ENCODE data around the gene SREBF2. TPM values are rescaled to one million over a fixed set of nuclear protein-coding genes. Genes with fewer than 3 reads are reported as not detected.
A peak's percentile ranks its signal among the peaks of the same experiment; 100 is the strongest.

Gene SREBF2
- total and polyA plus RNA-seq, 2 of the 8 experiments (the other 6 are each of a cell fraction or from before 2014, with no cell fraction given): 125 to 144 TPM

DNA sequence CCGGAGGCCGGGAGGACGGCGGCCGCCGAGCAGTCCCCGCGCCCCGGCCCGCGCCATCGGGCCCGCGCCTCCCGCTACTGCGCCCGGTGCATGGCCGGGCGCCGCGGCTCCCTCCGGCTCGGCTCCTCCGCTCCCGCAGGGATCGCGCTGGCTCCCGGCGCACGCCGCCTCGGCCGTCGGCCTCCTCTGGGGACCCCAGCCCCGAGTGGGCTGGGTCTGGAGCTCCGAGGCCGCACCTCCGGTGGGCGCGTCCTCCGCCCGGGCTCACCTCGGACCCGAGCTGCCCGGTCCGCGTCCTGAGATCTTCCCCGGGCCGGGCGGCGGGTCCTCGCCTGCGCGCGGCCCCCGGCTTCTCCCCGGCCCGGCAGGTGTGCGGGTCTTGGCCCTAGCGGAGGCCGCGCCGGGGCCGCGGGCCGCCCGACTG, 81.7 kb downstream of the SREBF2 start:
- Histone ChIP-seq H3K9ac (replicated peaks in 1 of 4; ENCODE audit: extremely low read depth in 1 of 4, low read depth in 3 of 4, low read length in 3 of 4) (no peak overlapping the region), H3K4me3 (ENCODE audit: extremely low read depth in 1 of 4, insufficient read depth in 2 of 4, low read depth in 3 of 4, low read length in 4 of 4) (peak overlapping the region; percentile 29 to 65 (median 30); a peak in 7 of 8 replicates)
- no peak for FAIRE-seq

More for the DNA sequence above, 81.7 kb downstream of the SREBF2 start:
- Histone ChIP-seq H3K36me3 (ENCODE audit: control insufficient read depth in 2 of 4, insufficient read depth in 4 of 4, low read length in 3 of 4) (peaks cover 0 to 16% (median 0%) of the 10 kb centered on the region in 4 experiments; a peak in 1 of 8 replicates), H3K23me2 (ENCODE audit: low read depth, low read length) (peaks cover 11% of the 10 kb centered on the region; the same call in 1 of the 2 replicates), H2BK5ac (ENCODE audit: low read depth, low read length) (no peak overlapping the region), H3K79me1 (ENCODE audit: low read depth, low read length) (no peaks in the 10 kb centered on the region), H3K18ac (ENCODE audit: extremely low read depth, low read length) (no peak overlapping the region), H3K27ac (ENCODE audit: low read depth, low read length) (no peak overlapping the region), H2AFZ (ENCODE audit: low read length) (no peak overlapping the region), H3K4me2 (ENCODE audit: insufficient read depth in 1 of 2, low read depth in 2 of 2, low read length in 2 of 2) (peak overlapping the region; percentile 68 to 95), H4K5ac (ENCODE audit: insufficient read length, low read depth, low read length) (no peak overlapping the region), H2BK12ac (ENCODE audit: low read depth, low read length) (no peak overlapping the region), H3K14ac (ENCODE audit: insufficient read length) (no peak overlapping the region), H3K23ac (ENCODE audit: insufficient read length) (no peak overlapping the region), H3K9me3 (ENCODE audit: insufficient read depth in 2 of 2, low read depth in 1 of 2, low read length in 1 of 2) (no peaks in the 10 kb centered on the region; a peak in 1 of 4 replicates), H3K56ac (replicated peaks; ENCODE audit: insufficient read length, low read depth, low read length) (no peak overlapping the region), H3K79me2 (ENCODE audit: control insufficient read depth in 1 of 2, insufficient read depth in 2 of 2, low read length in 2 of 2) (no peaks in the 10 kb centered on the region), H2BK120ac (replicated peaks; ENCODE audit: low read depth, low read length) (no peak overlapping the region), H3K4me1 (replicated peaks in 1 of 4; ENCODE audit: control insufficient read depth in 3 of 4, insufficient read depth in 4 of 4, low read length in 3 of 4) (peaks cover 0 to 17% (median 13%) of the 10 kb centered on the region in 4 experiments; a peak in 6 of 7 replicates), H2BK20ac (ENCODE audit: low read length) (no peak overlapping the region), H3K27me3 (replicated peaks in 1 of 4; ENCODE audit: control insufficient read depth in 3 of 4, extremely low read depth in 1 of 4, insufficient read depth in 3 of 4, low read length in 3 of 4) (peaks cover 73 to 100% (median 96%) of the 10 kb centered on the region in 4 experiments), H3K4ac (replicated peaks; ENCODE audit: insufficient read length, low read depth, low read length) (no peak overlapping the region), H2BK15ac (ENCODE audit: low read length) (no peak overlapping the region), H4K8ac (ENCODE audit: extremely low read depth, insufficient read depth, low read length) (no peak overlapping the region; the same call in 1 of the 2 replicates), H4K20me1 (replicated peaks in 1 of 2; ENCODE audit: control insufficient read depth in 1 of 2, insufficient read depth in 2 of 2, low read length in 2 of 2) (peaks cover 13 to 24% of the 10 kb centered on the region in 2 experiments), H4K91ac (replicated peaks; ENCODE audit: insufficient read length, low read length) (no peak overlapping the region), H2AK5ac (ENCODE audit: low read depth, low read length) (no peak overlapping the region)
- POLR2A ChIA-PET (ENCODE audit: partially characterized antibody): interaction anchor here (0.6 to 1.3 kb wide), 3 partner anchors 11 to 211 kb away, joined by 3 to 5 read pairs (median 3); partner anchors contain the start of gene TNFRSF13C
- DNase-seq (ENCODE audit: low read depth in 1 of 2, low spot score in 2 of 2): no peak
- WGBS, 2 experiments (ENCODE audit: extremely low coverage in 1 of 2, insufficient coverage in 1 of 2, insufficient read length in 1 of 2, insufficient replicate concordance in 2 of 2, low coverage in 1 of 2, low lambda C conversion rate in 2 of 2, missing lambda C conversion rate in 1 of 2): 3% methylated on average over 15 of the region's 67 CpGs; no CpG with 5 or more reads in 1 of the 2 experiments
- TF ChIP-seq SRF (IDR thresholded peaks at IDR 0.05; ENCODE audit: low read depth, low read length): no peak
- peak; percentile 60 for TF ChIP-seq EZH2 (IDR thresholded peaks at IDR 0.05; ENCODE audit: low read depth, low read length, severe bottlenecking)
- TF ChIP-seq CBX5 (IDR thresholded peaks at IDR 0.05; ENCODE audit: low read depth, low read length): no peak
- TF ChIP-seq, protein P1, sequence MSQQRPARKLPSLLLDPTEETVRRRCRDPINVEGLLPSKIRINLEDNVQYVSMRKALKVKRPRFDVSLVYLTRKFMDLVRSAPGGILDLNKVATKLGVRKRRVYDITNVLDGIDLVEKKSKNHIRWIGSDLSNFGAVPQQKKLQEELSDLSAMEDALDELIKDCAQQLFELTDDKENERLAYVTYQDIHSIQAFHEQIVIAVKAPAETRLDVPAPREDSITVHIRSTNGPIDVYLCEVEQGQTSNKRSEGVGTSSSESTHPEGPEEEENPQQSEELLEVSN (IDR thresholded peaks at IDR 0.05): no peak
- peak; percentile 78 for TF ChIP-seq SUZ12 (IDR thresholded peaks at IDR 0.05; ENCODE audit: low read length)
- TF ChIP-seq NANOG (IDR thresholded peaks at IDR 0.05; ENCODE audit: insufficient read depth, low read depth, low read length, poor library complexity, severe bottlenecking): no peak
- 0 out of 2 replicates have a peak, but pooled peaks have one; percentile 25 for TF ChIP-seq GABPA (IDR thresholded peaks at IDR 0.05; ENCODE audit: borderline replicate concordance, insufficient read depth, low read length)
- TF ChIP-seq BRCA1 (IDR thresholded peaks at IDR 0.05; ENCODE audit: low read depth, low read length): no peak
- no peak for TF ChIP-seq CTBP2 (IDR thresholded peaks at IDR 0.05; ENCODE audit: borderline replicate concordance, insufficient read depth, insufficient read length, low read length)
- TF ChIP-seq SP2 (IDR thresholded peaks at IDR 0.05; ENCODE audit: low read length): no peak
- CTCF ChIA-PET (ENCODE audit: partially characterized antibody): interaction anchor here (0.6 kb wide), 1 partner anchor 30 kb away, joined by 3 read pairs; no protein-coding TSS in a partner anchor

Data from H1 (cell line).